Measurements from ENCODE around the gene CNTNAP4. TPM values are rescaled to one million over a fixed set of nuclear protein-coding genes. Genes with fewer than 3 reads are reported as not detected.

CNTNAP4 gene
- total RNA-seq, 4 donors from 2014 or later = not detected

GRCh38 chr16:76487411-76488064 is 210.3 kb downstream of the CNTNAP4 start:
- in situ Hi-C loops (cut with MboI; ENCODE audit: low pct_ligation_motif_present in 1 of 4, low pct_unique_long_range_greater_than_20kb in 1 of 4, low sequenced_read_pairs in 3 of 4) (no loop called here), intact Hi-C loops (cut with DNase I; ENCODE audit: low total_unique reads) (no loop called here)
- Histone ChIP-seq H3K4me1 (no peaks in the 10 kb centered on the region), H3K36me3 (no peaks in the 10 kb centered on the region), H3K4me3 (no peak overlapping the region), H3K27me3 (no peaks in the 10 kb centered on the region), H3K27ac (no peak overlapping the region), H3K9me3 (no peaks in the 10 kb centered on the region)
- 66 to 68% methylated on average over 6 of the region's 6 CpGs for WGBS, 2 donors (ENCODE audit: low coverage in 1 of 2)
- TF ChIP-seq POLR2AphosphoS5 (IDR thresholded peaks at IDR 0.05) (no peak), POLR2A (IDR thresholded peaks at IDR 0.05) (no peak), EP300 (IDR thresholded peaks at IDR 0.05; ENCODE audit: low read depth) (no peak), CTCF (IDR thresholded peaks at IDR 0.05) (no peak)
- DNase-seq = no peak

GRCh38 chr16:76488065-76488417 is 210.8 kb downstream of the CNTNAP4 start:
- H3K27me3 ChIP-seq = no peaks in the 10 kb centered on the region
- no peaks in the 10 kb centered on the region for H3K9me3 ChIP-seq
- no peak for DNase-seq
- H3K4me3 ChIP-seq = no peak overlapping the region
- H3K36me3 ChIP-seq = no peaks in the 10 kb centered on the region
- no peak overlapping the region for H3K27ac ChIP-seq
- in situ Hi-C loops (cut with MboI; ENCODE audit: low pct_ligation_motif_present in 1 of 4, low pct_unique_long_range_greater_than_20kb in 1 of 4, low sequenced_read_pairs in 3 of 4) = no loop called here
- H3K4me1 ChIP-seq = no peaks in the 10 kb centered on the region
- intact Hi-C loops (cut with DNase I; ENCODE audit: low total_unique reads) = no loop called here
- WGBS, 2 donors (ENCODE audit: low coverage in 1 of 2) = 80 to 84% methylated on average over 4 to 5 of the region's 5 CpGs
- TF ChIP-seq CTCF (IDR thresholded peaks at IDR 0.05) = no peak
- no peak for TF ChIP-seq POLR2AphosphoS5 (IDR thresholded peaks at IDR 0.05)
- TF ChIP-seq EP300 (IDR thresholded peaks at IDR 0.05; ENCODE audit: low read depth) = no peak
- no peak for TF ChIP-seq POLR2A (IDR thresholded peaks at IDR 0.05)

GRCh38 chr16:76490036-76490639 is 212.9 kb downstream of the CNTNAP4 start:
- H3K27ac ChIP-seq = no peak overlapping the region
- no peak for TF ChIP-seq POLR2A (IDR thresholded peaks at IDR 0.05)
- no peak for TF ChIP-seq EP300 (IDR thresholded peaks at IDR 0.05; ENCODE audit: low read depth)
- no peak for TF ChIP-seq POLR2AphosphoS5 (IDR thresholded peaks at IDR 0.05)
- no peak for TF ChIP-seq CTCF (IDR thresholded peaks at IDR 0.05)
- H3K9me3 ChIP-seq = no peaks in the 10 kb centered on the region
- no peak for DNase-seq
- H3K27me3 ChIP-seq = no peaks in the 10 kb centered on the region
- in situ Hi-C loops (cut with MboI; ENCODE audit: low pct_ligation_motif_present in 1 of 4, low pct_unique_long_range_greater_than_20kb in 1 of 4, low sequenced_read_pairs in 3 of 4) = no loop called here
- H3K36me3 ChIP-seq = no peaks in the 10 kb centered on the region
- intact Hi-C loops (cut with DNase I; ENCODE audit: low total_unique reads) = no loop called here
- H3K4me3 ChIP-seq = no peak overlapping the region
- 69 to 71% methylated on average over 3 of the region's 3 CpGs for WGBS, 2 donors (ENCODE audit: low coverage in 1 of 2)
- no peaks in the 10 kb centered on the region for H3K4me1 ChIP-seq

GRCh38 chr16:76500006-76500405 is 222.8 kb downstream of the CNTNAP4 start:
- intact Hi-C loops (cut with DNase I; ENCODE audit: low total_unique reads) = no loop called here
- in situ Hi-C loops (cut with MboI; ENCODE audit: low pct_ligation_motif_present in 1 of 4, low pct_unique_long_range_greater_than_20kb in 1 of 4, low sequenced_read_pairs in 3 of 4) = no loop called here
- H3K4me1 ChIP-seq = no peaks in the 10 kb centered on the region
- H3K27ac ChIP-seq = no peak overlapping the region
- no peak overlapping the region for H3K4me3 ChIP-seq
- WGBS, 2 donors (ENCODE audit: low coverage in 1 of 2) = 97% methylated on average over 18 of the region's 21 CpGs; no CpG with 5 or more reads in 1 of the 2 donors
- no peaks in the 10 kb centered on the region for H3K9me3 ChIP-seq
- DNase-seq = no peak
- H3K36me3 ChIP-seq = no peaks in the 10 kb centered on the region
- H3K27me3 ChIP-seq = no peaks in the 10 kb centered on the region
- TF ChIP-seq CTCF (IDR thresholded peaks at IDR 0.05) = no peak
- TF ChIP-seq POLR2A (IDR thresholded peaks at IDR 0.05) = no peak
- TF ChIP-seq EP300 (IDR thresholded peaks at IDR 0.05; ENCODE audit: low read depth) = no peak
- no peak for TF ChIP-seq POLR2AphosphoS5 (IDR thresholded peaks at IDR 0.05)
